Fibroblast of the aortic adventitia (primary cell): ENCODE results near the gene HID1. TPM values are rescaled to one million over a fixed set of nuclear protein-coding genes. Genes with fewer than 3 reads are reported as not detected.

Experiments
- DNase-seq: peaks from one replicate; pipeline ENCODE4 v3.0.0-alpha.2; 2010; ENCODE audit warnings: low read depth
- H3K4me3 ChIP-seq: 2 replicates; pipeline ENCODE4 v1.5.1; 2011; ENCODE audit warnings: low read depth, mild to moderate bottlenecking, control low read depth, low read length, moderate library complexity
- CTCF ChIP-seq: IDR thresholded peaks from 2 replicates; pipeline ENCODE4 v1.5.1; 2011; ENCODE audit warnings: mild to moderate bottlenecking, low read length, control low read depth, inconsistent platforms; ENCODE audit not compliant: insufficient read depth
- total RNA-seq: library from RNA; depleted of rRNA; stranded (reverse); fragments of >200 nt; gene quantifications from 2 replicates; pipeline ENCODE4 v1.2.3, GENCODE V29; 2012; ENCODE audit warnings: low replicate concordance

Gene HID1
- total RNA-seq, 1 donor = 0.90 TPM

- H3K4me3 ChIP-seq = no peak overlapping the region
- no peak for DNase-seq
- no peak for TF ChIP-seq CTCF
Measured at GRCh38 chr17:74921769-74922168, 50.8 kb downstream of the HID1 start.

- no peak for DNase-seq
- no peak overlapping the region for H3K4me3 ChIP-seq
- TF ChIP-seq CTCF = no peak
Measured at GRCh38 chr17:74921026-74921681, 51.4 kb downstream of the HID1 start.

GRCh38 chr17:74920642-74921025 lies 51.9 kb downstream of the HID1 start:
- TF ChIP-seq CTCF = no peak
- H3K4me3 ChIP-seq = no peak overlapping the region
- DNase-seq = no peak

GRCh38 chr17:74920306-74920620 lies 52.3 kb downstream of the HID1 start:
- TF ChIP-seq CTCF = no peak
- no peak overlapping the region for H3K4me3 ChIP-seq
- DNase-seq = no peak

GRCh38 chr17:74919440-74920305 lies 52.9 kb downstream of the HID1 start:
- TF ChIP-seq CTCF = peak; percentile 30
- peak; percentile 7 for DNase-seq
- H3K4me3 ChIP-seq = no peak overlapping the region

- no peak for TF ChIP-seq CTCF
- no peak for DNase-seq
- H3K4me3 ChIP-seq = no peak overlapping the region
Measured at GRCh38 chr17:74918906-74919305, 53.7 kb downstream of the HID1 start.
